IPS-18a (cell line): ENCODE data around the gene CCDC33.

ENCODE experiments used
- H3K27ac ChIP-seq: one replicate; pipeline ENCODE4 v1.5.1; 2013; ENCODE audit warnings: low read length
- H3K27me3 ChIP-seq: one replicate; pipeline ENCODE4 v1.6.1; 2013; ENCODE audit warnings: mild to moderate bottlenecking, low read length; ENCODE audit not compliant: control insufficient read depth, insufficient read depth
- H3K36me3 ChIP-seq: one replicate; pipeline ENCODE4 v1.6.1; 2013; ENCODE audit warnings: low read depth, low read length; ENCODE audit not compliant: control insufficient read depth
- H3K4me1 ChIP-seq: one replicate; pipeline ENCODE4 v1.6.1; 2013; ENCODE audit warnings: low read depth, low read length; ENCODE audit not compliant: control insufficient read depth
- H3K4me3 ChIP-seq: one replicate; pipeline ENCODE4 v1.5.1; 2013; ENCODE audit warnings: low read length
- H3K9ac ChIP-seq: one replicate; pipeline ENCODE4 v1.6.1; 2013; ENCODE audit warnings: mild to moderate bottlenecking, low read length, moderate library complexity
- H3K9me3 ChIP-seq: one replicate; pipeline ENCODE4 v1.6.1; 2013; ENCODE audit warnings: low read depth, low read length; ENCODE audit not compliant: control insufficient read depth

CCDC33 gene

DNA sequence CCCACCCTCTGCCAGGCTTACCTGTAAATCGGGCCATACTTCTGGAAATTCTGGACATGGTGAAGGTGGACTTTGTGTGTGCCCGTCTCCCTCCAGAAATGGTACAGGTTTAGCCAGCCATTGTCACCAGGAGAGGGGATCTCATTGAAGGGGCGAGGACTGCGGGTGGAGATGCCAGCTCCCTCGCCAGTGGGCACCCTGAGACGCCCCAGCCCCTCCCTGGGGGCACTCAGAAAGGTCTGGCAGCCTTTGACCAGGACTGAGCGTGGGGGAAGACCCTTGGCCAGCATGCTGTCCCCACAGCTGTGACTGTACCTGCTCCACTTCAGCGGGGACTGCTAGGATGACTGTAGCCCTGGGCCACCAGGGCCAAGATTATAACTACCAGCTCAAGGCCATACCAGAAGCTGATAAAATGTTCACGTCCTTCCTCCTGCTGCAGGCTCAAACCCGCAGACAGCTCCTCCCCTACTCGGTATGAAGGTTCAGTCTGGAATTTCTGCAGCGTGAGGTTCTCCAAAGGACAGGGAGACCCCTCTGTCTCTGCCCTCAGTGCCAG, 131.2 kb downstream of the CCDC33 start, which contains the start of gene CYP11A1:
CYP11A1 (minus strand) TSS at position 351 of the 559 bp plus-strand sequence; CDS start at position 290, 61 bp downstream.
- peaks cover 26% of the 10 kb centered on the region for H3K27me3 ChIP-seq
- H3K9ac ChIP-seq, result no peak within 1 kb of the TSS
- no peaks in the 10 kb centered on the region for H3K9me3 ChIP-seq
- no peak within 1 kb of the TSS for H3K27ac ChIP-seq
- no peak within 1 kb of the TSS for H3K4me3 ChIP-seq
- H3K4me1 ChIP-seq, result peaks cover 13% of the 10 kb centered on the region
- H3K36me3 ChIP-seq, result no peaks in the 10 kb centered on the region

- Histone ChIP-seq H3K4me3 (no peak overlapping the region), H3K9ac (no peak overlapping the region), H3K27ac (no peak overlapping the region), H3K36me3 (no peaks in the 10 kb centered on the region), H3K27me3 (peaks cover 26% of the 10 kb centered on the region), H3K4me1 (peaks cover 13% of the 10 kb centered on the region), H3K9me3 (no peaks in the 10 kb centered on the region)
Measured at GRCh38 chr15:74368121-74368520, 132.0 kb downstream of the CCDC33 start.

DNA sequence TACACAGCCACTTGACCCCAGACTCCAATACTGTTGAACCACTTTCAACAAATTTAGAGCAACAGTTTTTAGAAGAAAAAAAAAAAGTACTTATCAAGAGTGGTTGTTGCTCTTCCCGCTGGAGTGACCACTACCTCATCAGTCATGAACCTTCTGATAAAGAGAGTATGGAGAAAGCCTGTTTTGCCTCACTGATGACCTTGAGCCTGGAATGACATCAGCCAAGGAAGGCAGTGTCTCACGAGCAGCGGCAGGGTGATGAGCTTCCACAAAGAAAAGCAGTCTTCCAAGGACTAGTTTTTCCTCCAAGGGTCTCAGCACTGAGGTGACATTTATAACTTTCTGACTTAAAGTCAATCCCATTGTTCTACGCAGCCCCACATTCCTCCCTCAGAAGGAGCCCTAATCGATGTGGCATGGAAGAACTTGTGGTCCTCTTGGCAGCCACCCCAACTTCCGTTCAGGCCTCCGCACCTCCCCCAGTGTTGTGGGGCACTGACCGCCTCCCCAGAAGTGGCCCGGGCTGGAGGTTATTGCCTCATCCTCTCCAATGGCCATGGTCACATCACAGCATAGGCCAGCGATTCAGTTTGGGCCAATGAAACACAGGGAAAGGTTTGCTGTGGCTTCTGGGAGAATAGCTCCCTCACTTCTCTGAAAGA, 133.1 kb downstream of the CCDC33 start:
- Histone ChIP-seq H3K9me3 (no peaks in the 10 kb centered on the region), H3K27ac (no peak overlapping the region), H3K9ac (no peak overlapping the region), H3K36me3 (no peaks in the 10 kb centered on the region), H3K4me1 (peaks cover 13% of the 10 kb centered on the region), H3K4me3 (no peak overlapping the region), H3K27me3 (peaks cover 25% of the 10 kb centered on the region)

DNA sequence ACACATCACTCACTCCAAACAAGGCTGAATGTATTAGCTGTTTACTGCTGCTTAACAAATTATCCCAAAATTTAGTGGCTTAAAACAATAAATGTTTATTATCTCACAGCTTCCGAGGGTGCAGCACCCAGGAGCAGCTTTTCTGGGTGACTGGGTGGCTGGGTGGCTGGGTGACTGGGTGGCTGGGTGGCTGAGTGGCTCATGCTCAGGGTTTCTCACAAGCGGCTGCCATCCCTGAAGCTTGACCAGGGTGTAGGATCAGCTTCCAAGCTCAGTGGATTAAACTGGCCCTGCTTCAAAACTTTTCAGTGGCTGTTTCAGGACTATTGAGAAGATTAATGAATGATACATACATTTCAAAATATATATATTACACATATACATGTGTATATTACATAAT, 133.6 kb downstream of the CCDC33 start:
- Histone ChIP-seq H3K27ac (no peak overlapping the region), H3K36me3 (no peaks in the 10 kb centered on the region), H3K9me3 (no peaks in the 10 kb centered on the region), H3K4me3 (no peak overlapping the region), H3K9ac (no peak overlapping the region), H3K4me1 (peaks cover 9% of the 10 kb centered on the region), H3K27me3 (peaks cover 21% of the 10 kb centered on the region)

GRCh38 chr15:74370471-74370870, 134.3 kb downstream of the CCDC33 start:
- no peak overlapping the region for H3K27ac ChIP-seq
- H3K9ac ChIP-seq, result no peak overlapping the region
- no peaks in the 10 kb centered on the region for H3K9me3 ChIP-seq
- no peak overlapping the region for H3K4me3 ChIP-seq
- peaks cover 17% of the 10 kb centered on the region for H3K27me3 ChIP-seq
- no peaks in the 10 kb centered on the region for H3K36me3 ChIP-seq
- H3K4me1 ChIP-seq, result peaks cover 6% of the 10 kb centered on the region

DNA sequence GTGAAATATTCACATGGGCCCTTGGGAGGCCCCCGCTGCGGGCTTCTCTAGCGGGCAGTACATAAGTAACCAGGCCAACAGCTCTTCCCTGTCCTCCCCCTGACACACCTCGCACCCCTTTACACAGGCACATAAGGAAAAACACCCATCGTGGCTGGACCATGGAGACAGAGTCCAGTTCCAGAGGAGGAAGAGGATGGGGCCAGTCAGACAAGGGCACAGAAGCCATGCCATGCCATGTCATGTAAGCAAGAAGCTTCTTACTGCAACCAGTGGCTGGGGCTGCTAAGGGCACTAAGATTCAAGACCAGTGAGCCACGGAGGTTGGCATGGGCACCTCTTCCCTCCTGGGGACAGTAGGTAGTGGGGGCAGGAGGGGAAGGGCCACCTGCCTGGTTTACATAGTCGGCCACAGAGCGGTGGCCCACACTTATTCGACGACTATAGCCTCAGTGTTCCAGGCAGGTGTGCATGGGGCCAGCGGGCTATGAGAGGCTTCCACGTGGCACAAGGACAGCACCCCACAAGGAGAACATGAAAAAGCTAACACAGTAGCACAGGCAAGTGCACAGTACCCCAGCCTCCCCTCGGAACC, 137.0 kb downstream of the CCDC33 start:
- no peak overlapping the region for H3K9ac ChIP-seq
- peaks cover 4% of the 10 kb centered on the region for H3K27me3 ChIP-seq
- H3K4me1 ChIP-seq, result peaks cover 5% of the 10 kb centered on the region
- H3K36me3 ChIP-seq, result no peaks in the 10 kb centered on the region
- H3K9me3 ChIP-seq, result no peaks in the 10 kb centered on the region
- H3K4me3 ChIP-seq, result no peak overlapping the region
- H3K27ac ChIP-seq, result no peak overlapping the region

- H3K9ac ChIP-seq, result peak overlapping the region; percentile 23
- peaks cover 5% of the 10 kb centered on the region for H3K4me1 ChIP-seq
- no peaks in the 10 kb centered on the region for H3K36me3 ChIP-seq
- no peaks in the 10 kb centered on the region for H3K9me3 ChIP-seq
- H3K27ac ChIP-seq, result no peak overlapping the region
- peak overlapping the region; percentile 74 for H3K4me3 ChIP-seq
- peaks cover 4% of the 10 kb centered on the region for H3K27me3 ChIP-seq
Measured at GRCh38 chr15:74373731-74374647, 137.9 kb downstream of the CCDC33 start.

DNA sequence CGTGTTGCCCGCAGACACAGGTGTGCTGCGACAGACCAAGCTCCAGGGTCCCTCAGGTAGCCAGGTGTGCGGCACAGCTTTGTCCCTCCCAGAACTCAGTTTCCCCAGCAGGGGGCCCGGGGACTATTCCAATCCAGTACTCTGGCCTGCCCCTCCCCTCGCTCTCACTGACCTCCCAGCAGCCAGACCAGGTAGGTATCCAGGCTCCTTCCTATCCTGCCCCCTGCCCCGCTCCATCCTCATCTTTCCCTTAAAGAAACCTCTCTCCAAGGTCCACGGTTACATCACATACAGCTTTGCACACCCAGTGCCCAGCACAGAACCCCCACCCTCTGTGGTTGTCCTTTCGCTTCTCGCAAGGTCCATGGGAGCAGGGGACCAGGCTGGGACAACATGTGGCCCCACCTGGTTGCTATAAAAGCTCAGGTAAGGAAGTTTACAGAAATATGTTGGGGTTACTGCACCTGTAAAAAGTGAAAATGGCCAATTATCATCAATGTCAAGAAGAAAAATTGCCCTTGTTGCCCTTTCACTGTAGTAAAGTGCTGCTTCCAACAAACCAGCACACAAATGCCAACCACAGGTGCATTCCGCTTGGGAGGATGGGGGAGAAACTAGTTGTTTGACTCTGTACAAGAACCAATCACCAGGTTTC, 138.6 kb downstream of the CCDC33 start:
- Histone ChIP-seq H3K27me3 (peaks cover 4% of the 10 kb centered on the region), H3K9me3 (no peaks in the 10 kb centered on the region), H3K9ac (no peak overlapping the region), H3K4me1 (peaks cover 5% of the 10 kb centered on the region), H3K4me3 (peak overlapping the region; percentile 74), H3K27ac (no peak overlapping the region), H3K36me3 (no peaks in the 10 kb centered on the region)

DNA sequence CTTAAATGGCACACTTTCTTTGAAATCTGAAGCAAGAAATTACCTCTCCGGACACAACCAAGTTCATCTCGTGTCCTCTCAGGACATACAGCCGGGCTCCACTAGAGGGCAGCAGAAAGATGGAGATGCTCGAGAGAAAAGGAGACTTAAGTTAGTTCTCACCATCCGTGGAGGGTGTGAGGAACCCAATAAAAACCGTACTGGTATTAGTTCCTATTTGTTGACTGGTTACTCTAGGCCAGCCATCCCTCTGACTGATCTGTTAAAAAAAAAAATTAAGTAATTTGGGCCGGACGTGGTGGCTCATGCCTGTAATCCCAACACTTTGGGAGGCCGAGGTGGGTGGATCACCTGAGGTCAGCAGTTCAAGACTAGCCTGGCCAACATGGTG, 139.2 kb downstream of the CCDC33 start:
- peaks cover 5% of the 10 kb centered on the region for H3K4me1 ChIP-seq
- H3K27me3 ChIP-seq, result peaks cover 4% of the 10 kb centered on the region
- no peaks in the 10 kb centered on the region for H3K36me3 ChIP-seq
- H3K9me3 ChIP-seq, result no peaks in the 10 kb centered on the region
- no peak overlapping the region for H3K27ac ChIP-seq
- H3K9ac ChIP-seq, result no peak overlapping the region
- H3K4me3 ChIP-seq, result peak overlapping the region; percentile 74

DNA sequence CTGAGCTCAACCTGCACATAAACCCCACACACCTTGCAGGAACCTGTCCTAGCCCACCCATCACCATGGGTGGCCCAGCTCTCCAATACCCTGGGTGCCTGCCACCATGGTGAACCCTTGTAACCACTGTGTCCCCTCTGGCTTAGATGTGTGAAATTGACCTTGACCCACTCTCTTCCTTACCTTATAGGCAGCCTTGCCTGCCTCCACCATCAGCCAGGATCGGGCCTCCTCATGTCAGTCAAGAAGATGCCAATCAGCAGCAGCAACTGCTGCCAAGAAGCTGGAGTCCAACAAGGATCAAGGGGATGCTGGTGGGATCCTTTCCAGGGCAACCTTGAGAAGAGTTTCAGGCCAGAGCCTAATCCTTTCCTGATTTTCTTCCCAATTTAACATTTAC, 140.1 kb downstream of the CCDC33 start:
- Histone ChIP-seq H3K36me3 (no peaks in the 10 kb centered on the region), H3K4me3 (no peak overlapping the region), H3K27ac (no peak overlapping the region), H3K4me1 (peaks cover 5% of the 10 kb centered on the region), H3K9ac (no peak overlapping the region), H3K27me3 (peaks cover 4% of the 10 kb centered on the region), H3K9me3 (no peaks in the 10 kb centered on the region)
